ENCODE results near the gene POLD2.

GRCh38 chr7:44138698-44139097, 15.3 kb upstream of the POLD2 start:
- no peak for TF ChIP-seq CTCF (conservative IDR thresholded peaks at IDR 0.05; ENCODE audit: low read depth, low read length)
- no peak for TF ChIP-seq MAZ (IDR thresholded peaks at IDR 0.05; ENCODE audit: borderline replicate concordance, low read depth, low read length)
- no peak for TF ChIP-seq MXI1 (IDR thresholded peaks at IDR 0.05; ENCODE audit: borderline replicate concordance, low read depth, low read length)
- no peak for TF ChIP-seq MAFK (IDR thresholded peaks at IDR 0.05; ENCODE audit: low read depth, low read length)
- TF ChIP-seq POLR2A (IDR thresholded peaks at IDR 0.05; ENCODE audit: low read depth, low read length) = no peak
- no peak for TF ChIP-seq RCOR1 (IDR thresholded peaks at IDR 0.05; ENCODE audit: insufficient replicate concordance, low read length)
- no peak for TF ChIP-seq USF2 (IDR thresholded peaks at IDR 0.05; ENCODE audit: low read depth, low read length)
- no peak for TF ChIP-seq CHD1 (IDR thresholded peaks at IDR 0.05; ENCODE audit: low read depth, low read length)
- TF ChIP-seq RFX5 (IDR thresholded peaks at IDR 0.05; ENCODE audit: low read depth, low read length) = no peak
- no peak for TF ChIP-seq RAD21 (IDR thresholded peaks at IDR 0.05; ENCODE audit: low read length)
- no peak for TF ChIP-seq BHLHE40 (IDR thresholded peaks at IDR 0.05; ENCODE audit: low read depth, low read length)
- TF ChIP-seq FOS (IDR thresholded peaks at IDR 0.05; ENCODE audit: low read depth, low read length) = no peak
- no peak for TF ChIP-seq SMC3 (IDR thresholded peaks at IDR 0.05; ENCODE audit: low read depth, low read length)
- TF ChIP-seq ELK1 (IDR thresholded peaks at IDR 0.05; ENCODE audit: borderline replicate concordance, low read depth, low read length) = no peak
